DMS53 (cell line): ENCODE data around the gene POU4F1.

Experiments used
- DNase-seq: peaks from one replicate; lab custom pipeline; 2025; lab: John Stamatoyannopoulos, UW

Gene POU4F1

DNA sequence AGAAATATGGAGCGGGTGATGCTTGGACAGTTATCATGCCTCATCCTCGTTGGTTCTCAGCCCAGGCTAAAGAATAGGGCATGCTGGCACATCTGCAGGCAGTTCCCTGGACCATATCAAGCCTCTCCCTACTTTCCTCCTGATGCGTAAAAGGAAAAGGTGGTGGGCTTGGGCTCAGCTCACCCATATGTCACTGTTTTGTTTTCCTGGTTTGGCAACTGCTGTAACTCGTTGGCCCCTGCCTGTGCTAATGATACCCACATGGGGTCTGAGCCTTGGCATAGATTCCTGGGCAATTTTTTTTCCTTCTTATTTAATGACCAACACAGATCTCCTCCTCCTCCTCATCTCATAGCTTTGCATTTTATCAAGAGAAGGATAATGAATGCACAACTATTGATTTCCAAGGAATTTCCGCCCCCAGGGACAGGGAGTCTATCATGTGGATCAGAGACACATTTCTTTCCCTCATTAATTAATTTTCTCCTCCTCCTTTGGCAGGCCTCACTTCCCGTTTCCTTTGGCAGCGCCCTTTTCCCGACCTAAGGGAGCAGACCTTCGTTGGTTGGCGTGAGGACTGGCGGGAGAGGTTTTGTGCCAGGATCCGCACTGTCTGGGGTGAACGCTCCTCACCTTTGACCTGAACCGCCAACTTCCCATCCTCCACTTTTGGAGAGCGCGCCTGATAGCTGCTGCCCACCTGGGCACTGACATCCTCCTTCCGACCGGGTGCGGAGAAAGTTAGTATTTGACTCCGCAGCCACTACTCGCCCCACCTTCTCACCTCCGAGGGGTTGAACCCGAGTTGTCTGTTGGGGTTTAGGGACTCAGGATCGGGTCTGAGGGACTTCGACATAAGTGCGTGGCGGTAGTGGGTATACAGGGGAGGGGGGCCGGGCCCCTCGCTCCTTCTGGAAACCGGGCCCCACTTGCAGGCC lies 3.4 kb upstream of the POU4F1 start:
- DNase-seq: no peak

- peak; percentile 55 for DNase-seq
Measured at GRCh38 chr13:78604782-78605611, 1.6 kb upstream of the POU4F1 start.

GRCh38 chr13:78602561-78603239 lies 652 bp downstream of the POU4F1 start:
- peak; percentile 51 for DNase-seq

GRCh38 chr13:78601874-78602560 lies 1.3 kb downstream of the POU4F1 start:
- DNase-seq: peak; percentile 41

- peak; percentile 41 for DNase-seq
Measured at GRCh38 chr13:78601124-78601873, 2.1 kb downstream of the POU4F1 start.

DNA sequence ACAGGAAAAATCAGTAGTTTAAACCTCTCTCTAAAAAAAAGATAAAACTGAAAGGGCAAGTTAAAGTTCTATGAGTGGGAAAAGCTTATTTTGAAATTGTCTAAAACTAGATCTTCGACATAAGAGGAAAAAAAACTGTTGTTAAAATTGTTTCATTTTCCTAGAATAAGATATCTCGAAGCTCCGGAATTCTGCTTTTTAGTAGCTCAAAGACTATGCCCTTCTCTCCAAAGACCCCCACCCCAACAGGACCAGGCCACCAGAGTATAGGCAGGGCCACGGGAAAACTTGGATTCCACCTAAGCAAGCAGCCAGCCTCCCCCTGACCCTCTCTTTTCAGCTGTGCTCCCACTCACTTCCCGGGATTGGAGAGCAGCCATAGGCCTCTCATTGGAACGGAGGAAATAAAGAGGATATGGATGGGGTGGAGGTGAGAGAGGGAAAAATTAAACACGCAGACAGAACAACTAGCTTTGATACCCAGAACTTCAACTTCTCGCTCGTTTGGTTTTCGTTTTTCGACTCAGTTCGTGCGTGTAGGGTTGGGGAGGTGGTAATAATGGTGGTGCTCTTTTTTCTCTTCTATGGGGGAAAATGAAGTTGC lies 3.0 kb downstream of the POU4F1 start:
- DNase-seq: no peak

DNA sequence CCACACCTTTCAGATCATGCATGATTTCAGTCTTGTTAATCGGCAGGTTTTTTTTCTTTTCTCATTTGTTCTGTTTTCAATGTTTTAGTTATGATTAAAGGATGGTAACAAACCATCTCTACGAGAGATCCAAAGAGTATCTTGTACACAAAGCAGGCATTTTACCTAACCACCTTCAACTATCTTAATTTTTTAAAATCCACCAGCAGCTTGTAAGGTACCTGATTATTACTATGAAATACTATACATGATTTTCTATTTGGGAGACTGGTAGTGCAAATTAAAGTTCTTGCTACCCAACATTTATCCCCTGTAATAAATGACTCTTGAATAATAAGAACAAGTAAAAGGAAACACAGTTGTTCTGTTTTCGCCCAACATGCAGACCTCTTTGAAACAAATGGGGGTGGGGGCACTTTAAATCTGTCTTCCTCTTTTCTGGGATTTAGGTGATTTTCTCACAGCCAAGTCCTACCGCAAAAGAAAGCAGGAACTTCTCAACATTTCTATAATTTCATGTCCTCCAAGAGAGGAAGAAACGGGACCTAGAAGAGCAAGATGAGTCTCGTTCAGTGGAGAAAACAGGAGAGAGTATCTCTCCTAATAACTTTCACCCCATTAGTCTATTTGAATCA lies 3.6 kb downstream of the POU4F1 start:
- DNase-seq: no peak

DNA sequence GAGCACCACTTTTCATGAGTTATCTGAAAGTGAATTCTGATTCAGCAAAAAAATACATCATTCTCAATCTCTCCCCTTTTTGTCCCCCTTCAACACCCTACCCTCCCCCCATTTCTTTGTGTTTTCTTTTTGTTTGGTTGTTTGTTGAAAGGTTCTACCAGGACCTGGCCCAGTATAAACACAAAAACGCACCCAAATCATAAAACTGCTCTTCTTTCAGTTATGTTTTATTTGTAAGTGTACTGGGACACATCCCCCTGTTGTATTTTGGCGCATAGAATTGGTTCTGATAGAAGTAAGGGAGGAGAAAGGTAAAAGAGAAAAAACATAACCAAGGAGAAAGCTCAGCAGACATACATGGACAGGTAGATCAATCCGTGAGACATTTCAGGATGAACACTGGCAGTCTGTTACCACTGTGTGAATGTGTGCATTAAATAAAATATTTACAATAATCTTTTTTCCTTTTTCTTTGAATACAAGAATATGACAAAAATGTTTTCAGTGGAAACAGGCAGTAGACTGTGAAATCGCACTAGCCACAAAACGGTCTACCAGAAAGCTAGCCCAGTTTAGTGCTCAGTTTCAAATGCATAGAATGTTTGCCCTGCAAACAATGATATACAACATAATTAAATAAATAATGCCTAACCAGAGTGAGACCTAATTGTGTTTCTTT lies 4.2 kb downstream of the POU4F1 start:
- no peak for DNase-seq

DNA sequence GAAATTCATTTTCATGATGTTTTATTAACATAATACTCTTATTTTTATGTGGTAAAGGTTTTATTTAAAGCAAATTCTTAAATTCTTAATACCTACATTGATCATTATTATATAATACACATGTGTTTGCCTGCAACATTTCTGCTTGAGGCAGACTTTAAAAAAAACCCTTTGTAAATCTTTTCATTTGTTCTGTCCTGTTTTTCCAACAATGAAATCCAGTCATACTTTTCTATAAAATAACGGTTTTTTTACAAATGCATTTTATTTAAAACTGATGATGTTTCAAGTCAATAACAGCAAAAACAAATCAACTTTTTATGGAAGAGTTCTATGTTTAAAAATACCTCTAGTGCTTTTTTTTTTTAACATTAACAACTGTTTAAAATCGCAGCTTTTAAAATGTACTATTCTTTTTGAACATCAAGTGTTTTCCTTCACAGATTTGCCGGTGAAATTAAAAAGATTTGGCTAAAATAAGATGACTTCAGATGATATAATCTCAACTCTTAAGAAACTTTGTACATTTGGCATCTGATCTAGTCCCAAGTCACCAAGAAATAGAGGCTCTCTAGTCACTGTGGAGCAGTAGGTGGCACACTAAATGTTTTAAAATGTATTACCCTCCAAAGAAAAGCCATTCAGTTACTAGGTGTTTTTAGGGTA lies 5.1 kb downstream of the POU4F1 start:
- DNase-seq: no peak

- no peak for DNase-seq
Measured at GRCh38 chr13:78597602-78597932, 5.8 kb downstream of the POU4F1 start.

DNA sequence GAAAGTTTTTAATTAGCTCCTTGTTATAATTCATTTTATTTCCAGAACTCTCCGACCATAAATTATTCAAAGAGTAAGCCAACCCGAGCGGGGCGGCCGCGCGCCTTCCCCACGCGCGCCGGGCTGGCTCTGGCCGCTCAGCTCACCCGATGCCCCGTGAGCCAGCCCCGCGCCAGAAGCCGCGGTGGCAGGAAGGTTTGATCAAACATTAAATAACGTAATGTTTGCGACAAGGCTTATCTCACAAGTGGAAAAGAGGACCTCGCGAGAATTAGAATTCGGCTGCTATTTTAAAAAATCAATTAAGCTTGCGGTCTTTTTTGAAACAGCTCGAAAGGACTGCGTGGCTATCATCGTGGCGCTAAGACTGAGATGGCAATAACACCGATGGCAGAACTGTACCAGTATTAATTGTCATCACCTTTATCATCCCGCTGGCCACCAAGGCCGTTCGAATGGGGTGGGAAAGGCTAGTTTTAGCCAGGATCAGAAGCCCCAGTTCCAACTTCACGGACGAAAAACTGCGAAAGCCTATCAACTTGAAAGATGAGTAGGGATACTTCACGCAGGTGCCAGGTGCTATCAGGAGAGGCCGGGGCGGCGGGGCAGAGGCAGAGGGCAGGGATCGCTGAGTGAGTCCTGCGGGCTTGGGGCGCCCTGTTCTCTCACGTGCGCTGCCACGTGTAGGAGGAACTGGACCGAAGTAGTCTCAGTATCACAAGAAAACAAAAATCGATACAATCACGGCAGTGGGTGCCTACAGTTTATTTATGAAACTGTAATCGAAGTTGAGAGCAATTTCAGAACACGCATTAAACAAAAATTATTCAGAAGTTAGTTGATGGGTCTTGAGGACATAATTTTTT lies 6.4 kb downstream of the POU4F1 start:
- peak; percentile 58 for DNase-seq

- DNase-seq: peak; percentile 48
Measured at GRCh38 chr13:78596399-78596735, 7.0 kb downstream of the POU4F1 start.

DNA sequence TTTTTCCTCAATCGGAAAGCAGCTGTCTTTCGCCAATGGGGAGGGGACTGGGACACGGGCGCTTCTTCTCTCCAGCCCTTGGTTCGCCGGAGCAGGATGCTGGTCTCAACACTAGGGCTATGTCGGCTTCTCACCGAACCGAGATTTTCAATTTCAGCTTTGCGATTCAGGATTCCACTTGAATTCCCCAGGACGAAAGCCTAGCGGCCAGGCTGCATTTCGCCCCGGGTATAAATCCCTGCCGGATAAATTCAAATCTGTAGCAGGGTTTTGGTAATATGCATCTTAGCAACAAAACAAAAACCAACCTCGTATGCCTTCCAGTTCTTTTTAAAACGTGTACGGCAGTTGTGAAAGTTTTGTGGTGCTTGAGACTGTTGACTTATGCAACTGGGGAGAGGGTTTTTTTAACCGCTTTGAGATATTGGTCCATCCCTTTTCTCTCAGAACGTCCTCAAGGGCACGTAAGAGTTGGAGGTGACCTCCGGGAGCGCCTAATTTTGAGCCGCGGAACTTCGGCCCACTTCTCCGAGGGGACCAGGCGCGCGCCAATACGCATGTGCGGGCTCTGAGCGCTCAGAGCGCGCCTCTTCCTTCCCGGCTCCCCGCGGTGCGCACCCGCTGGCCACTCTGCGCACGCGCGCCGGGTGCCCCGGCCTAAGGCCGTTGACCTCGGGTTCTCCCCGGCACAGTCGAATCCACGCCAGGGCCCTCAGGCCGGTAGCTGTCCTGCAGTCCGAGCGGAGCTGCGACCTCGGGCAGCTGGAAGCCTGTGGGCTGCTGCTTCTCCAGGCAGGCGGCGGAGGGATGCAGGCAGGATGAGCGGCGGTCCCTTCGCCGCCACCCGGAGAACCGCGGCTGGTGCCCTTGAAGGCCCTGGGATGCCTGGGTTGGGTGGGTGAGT lies 7.6 kb downstream of the POU4F1 start:
- peak; percentile 70 for DNase-seq

GRCh38 chr13:78594456-78594975 lies 8.8 kb downstream of the POU4F1 start:
- no peak for DNase-seq

DNA sequence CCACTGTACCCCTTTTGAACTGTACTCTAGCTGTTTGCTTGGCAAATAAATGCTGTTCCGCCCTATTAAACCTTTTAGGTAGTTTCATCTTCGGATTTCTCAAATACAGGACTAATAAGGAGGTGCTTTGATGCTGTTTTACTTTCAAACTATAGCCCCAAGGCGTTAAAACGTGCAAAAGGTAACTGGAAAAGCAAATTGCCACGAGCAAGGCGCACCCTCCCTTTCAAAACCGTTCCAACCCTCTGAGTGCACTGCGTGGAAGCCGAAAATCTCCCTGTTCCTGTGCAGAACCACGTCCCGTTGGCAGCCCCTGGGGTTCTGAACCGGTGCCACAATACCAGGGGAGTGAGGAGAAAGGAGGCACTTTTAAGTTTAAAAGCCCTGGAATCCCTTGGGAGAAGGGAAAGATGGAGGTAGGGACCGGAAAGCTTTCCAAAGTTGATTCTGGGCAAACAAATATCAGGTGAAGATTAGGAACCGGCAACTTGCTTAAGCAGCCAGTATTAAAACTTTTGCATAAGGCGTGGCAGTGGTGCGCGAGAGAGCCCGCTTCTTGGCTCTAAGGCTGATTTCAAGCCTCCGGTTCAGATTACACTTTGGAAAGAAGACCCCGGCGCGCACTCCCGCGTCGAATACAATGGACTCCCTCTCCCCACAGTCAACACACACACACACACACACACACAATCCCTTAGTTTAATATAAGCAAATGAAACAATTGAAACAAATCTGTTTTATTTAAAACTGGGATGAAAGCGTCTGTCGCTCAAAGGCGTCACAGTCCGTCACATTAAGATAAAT lies 9.5 kb downstream of the POU4F1 start:
- DNase-seq: peak; percentile 7

DNA sequence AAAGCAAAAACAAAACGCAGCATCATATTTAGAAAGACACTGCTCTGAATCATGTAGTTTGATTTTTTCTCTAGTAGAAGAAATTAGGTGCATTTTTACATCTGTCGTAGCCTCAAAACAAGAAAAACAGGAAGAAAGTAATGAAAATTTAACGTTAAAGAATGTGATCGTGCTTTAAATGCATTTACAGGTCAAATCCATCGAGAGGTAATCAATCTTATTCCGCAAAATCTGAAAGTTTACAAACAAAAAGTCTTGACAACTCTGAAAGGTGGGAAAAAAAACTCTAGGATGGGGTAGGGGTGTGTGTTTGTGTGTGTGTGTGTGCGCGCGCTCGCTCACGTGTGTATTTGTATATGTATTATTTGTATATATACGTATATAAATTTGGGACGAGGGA lies 10.2 kb downstream of the POU4F1 start:
- no peak for DNase-seq
